G401.6 (cell line): Measurements from ENCODE around the gene GANAB.
"Not testable (repeated sequence)": the region's sequence is repeated elsewhere in the genome, so short reads cannot be mapped to it uniquely, and the experiment has no call there.

ENCODE experiments used
- FAIRE-seq: peaks from 2 replicates; lab custom pipeline; 2012; peaks lifted over from hg19 to GRCh38; lab: Jason Lieb, UNC

The GANAB gene

DNA sequence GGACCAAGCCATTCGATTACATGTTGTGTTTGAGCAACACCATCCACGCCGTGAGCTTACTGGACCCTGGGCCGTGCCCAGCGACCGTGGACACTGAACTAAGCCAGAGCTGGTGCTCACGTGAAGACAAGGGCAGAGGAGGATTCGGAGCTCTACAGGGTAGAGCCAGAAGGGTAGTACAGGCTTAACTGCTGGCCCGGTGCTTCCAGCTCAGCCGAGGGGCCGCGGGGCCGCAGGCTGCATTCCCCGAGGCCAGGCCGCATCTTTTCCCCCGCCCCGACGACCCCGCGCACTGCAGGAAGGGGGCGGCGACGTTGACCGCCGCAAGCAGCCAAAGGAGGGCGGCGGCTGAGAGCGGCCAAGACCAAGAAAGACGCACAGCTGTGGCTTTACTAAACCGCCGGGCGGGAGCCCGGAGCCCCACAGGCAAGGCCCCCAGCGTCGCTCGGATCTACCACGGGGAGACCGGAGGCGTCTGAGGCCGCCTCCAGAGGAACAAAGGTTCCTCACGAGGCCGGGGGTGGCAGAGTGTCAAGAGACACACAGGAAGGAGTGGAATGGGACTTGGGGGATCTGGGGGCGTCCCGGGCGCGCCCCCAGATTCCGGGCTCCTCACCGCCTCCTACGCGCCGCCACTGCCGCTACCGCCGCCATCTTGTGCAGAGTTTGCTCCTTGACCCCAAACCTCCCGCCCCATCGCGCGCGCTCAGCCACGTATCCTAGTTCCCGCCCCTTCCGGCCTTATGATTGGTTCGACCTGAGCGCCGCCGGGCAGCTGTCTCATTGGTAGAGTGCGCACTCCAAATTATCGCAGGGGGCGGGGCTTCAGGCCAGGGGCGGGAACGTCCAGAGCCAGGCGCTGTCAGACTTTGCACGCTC is at the start of gene GANAB:
Gene GANAB, minus strand, starts transcription at position 668 of the 879 bp plus-strand sequence. Its CDS starts 14 bp downstream, at position 654.
- peak; percentile 96 for FAIRE-seq

DNA sequence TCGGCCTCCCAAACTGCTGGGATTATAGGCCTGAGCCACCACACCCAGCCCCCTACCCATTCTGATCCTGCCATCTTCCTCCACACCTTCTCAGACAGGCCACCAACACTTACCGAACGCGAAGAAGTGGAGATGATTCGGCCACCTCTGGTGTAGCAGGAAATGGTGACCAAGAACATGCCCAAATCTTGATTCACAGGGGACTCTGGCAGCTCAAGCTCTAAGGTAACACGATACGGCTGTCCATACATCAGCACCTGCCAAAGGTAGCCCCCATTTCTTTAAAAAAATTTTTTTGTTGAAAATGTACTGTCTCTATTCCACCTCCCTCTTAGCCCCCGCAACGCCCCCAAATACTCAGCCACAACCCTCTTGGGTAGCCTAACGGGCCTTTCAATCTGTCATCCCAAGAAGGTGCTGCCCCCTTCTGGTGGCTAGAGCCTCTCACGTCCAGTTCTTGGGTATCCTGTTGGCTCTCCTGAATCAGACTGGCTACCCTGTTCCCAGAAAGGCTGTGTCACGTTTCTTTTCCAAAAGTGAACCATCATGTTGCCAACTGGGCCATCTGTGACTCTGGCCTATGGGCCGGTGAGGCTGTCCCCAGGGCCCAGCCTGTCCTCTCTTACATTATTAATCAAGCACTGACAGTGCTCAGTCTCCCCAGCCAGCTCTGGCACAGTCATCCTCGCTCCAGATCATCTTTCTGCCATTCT is 48.2 kb upstream of the GANAB start:
- FAIRE-seq = peak; percentile 53

DNA sequence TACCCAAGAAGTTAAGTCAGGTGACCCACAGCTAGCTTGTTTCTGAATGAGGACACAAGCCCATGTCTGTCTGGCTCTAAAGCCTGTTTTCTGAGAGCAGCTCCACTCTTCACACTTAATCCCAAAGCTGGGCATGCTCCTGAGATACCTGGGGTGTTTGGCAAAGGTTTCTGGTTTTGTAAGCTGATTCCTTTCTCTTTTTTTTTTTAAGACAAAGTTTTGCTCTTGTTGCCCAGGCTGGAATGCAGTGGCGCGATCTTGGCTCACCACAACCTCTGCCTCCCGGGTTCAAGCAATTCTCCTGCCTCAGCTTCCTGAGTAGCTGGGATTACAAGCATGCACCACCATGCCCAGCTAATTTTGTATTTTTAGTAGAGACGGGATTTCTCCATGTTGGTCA is 47.2 kb upstream of the GANAB start:
- FAIRE-seq = not testable (repeated sequence)

DNA sequence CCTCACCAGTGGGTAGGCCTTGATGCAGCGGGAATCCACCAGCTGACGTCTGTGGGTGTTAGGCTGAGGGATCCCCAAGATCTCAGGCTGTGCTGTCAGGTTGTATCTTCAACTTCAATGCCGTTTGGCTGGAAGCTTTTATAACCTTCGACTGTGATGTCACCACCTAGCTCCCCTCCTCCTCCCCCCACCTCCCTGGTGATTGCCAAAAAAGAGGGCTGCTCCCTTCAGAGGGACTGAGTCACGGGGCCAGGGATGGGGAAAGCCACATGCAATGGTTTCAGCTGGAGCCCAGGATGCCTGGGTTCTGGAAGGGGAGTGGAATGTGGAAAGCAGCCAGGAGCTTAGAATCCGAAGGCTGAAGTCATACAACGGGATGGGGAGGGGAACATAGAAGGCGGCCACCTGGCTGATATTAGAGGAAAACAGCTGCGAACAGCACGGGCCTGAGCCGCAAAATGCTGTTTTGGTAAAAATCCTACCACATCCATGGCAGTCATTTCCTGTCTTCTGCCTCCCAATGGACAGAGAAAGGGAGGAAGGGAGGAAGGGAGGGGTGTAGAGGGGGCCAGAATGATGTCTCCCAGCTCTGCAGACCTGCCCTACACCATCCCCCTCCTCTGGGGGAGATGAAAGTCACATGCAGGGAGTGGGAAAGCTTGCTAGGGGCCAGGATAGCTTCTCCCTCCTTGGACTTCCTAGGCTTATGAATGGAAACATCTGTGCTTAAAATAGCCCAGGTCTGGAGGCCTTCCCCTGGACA is 43.2 kb upstream of the GANAB start, which contains the start of gene LRRN4CL:
Gene LRRN4CL, minus strand, starts transcription at position 110 of the 763 bp plus-strand sequence. CDS start 1,022 bp downstream, outside the sequence.
- no peak for FAIRE-seq

DNA sequence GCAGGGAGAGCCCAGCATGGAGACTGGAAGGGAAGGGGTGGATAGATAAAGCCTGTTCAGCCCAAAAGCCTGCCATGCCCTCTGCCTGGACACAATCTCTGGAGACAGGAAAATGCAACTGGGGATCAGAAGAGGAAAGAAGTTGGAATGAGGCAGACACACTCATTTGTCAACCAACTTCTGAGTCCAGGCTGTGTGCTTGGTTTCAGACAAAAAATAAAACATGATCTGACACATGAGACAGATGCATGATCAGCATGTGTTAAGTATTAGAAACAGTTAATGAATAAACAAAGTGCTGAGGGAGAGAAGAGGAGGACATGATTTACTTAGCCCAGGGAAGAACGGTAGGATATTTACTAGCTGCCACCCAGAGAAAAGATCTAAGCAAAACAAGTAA is 42.1 kb upstream of the GANAB start:
- FAIRE-seq = no peak

DNA sequence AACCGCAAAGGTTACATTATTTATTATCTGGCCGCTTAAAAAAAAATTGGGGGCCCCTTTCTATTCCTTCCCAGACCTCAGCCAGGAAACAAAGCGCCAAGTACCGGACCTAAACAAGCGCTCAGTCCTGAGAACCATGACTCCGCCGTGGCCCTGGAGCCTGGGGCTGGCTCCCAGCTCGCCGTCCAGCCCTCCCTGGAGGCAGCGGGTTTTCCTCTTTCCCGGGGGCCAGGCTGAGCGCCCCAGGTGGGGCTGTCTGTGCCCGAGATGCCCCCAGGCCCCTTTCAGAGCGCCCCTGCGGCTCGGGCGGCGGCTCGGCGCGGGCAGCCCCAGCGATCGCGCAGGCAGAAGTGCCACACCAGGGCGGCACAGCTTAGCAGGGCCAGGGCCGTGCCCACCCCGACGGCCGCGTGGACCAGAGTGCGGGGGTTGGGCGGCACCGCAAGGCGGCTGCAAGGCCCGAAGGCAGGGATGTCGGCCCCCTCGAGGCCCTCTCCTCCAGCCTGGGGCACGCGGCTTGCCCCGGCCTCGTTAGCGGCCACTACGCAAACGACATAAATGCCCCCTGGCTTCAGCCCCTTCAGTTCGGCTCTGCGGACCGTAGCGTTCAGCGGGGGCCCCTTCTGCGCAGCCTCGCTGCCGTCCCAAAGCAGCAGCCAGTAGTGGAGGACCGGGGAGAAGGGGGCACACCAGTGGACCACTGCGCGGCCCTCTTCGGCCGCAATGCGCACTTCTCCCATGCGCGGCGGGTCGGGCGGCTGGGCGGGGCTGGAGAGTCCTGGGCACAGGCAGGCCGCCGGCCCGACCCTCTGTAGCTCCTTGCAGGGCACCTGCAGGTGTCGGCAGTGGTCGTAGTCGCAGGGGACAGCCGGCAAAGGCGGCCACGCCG is 41.3 kb upstream of the GANAB start:
- no peak for FAIRE-seq

DNA sequence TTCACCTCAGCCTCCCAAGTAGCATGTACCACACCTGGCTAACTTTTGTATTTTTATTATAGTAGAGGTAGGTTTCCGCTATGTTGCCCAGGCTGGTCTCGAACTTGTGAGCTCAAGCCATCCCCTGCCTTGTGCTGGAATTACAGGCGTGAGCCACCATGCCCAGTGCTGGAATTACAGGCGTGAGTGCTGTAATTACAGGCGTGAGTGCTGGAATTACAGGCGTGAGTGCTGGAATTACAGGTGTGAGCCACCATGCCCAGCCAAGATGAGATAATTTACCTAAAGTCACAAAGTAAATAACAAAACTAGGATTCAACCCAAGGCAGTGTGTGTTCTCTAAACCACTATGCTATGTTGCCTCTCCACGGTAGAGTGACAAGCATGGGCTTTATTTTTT is 36.1 kb upstream of the GANAB start:
- FAIRE-seq = no peak

DNA sequence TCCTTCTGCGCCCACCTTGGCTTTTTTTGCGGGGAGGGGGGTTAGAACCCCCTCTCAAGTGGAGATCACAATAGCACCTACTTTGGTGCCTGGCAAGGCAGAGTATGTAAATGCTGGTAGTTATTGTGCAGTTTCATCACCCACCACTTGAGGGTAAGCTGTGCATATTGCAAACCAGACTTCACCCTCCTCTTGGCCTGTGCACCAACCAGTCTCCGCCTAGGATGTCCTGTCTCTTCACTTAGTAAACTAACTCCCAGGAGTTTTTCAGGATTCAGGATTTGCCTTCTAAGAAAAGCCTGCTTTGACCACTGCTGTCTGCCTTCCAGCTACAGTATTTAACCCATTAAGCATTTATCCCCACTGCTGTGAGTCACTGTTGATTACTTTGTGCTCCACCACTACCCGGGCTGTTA is 34.4 kb upstream of the GANAB start:
- FAIRE-seq = peak; percentile 81

DNA sequence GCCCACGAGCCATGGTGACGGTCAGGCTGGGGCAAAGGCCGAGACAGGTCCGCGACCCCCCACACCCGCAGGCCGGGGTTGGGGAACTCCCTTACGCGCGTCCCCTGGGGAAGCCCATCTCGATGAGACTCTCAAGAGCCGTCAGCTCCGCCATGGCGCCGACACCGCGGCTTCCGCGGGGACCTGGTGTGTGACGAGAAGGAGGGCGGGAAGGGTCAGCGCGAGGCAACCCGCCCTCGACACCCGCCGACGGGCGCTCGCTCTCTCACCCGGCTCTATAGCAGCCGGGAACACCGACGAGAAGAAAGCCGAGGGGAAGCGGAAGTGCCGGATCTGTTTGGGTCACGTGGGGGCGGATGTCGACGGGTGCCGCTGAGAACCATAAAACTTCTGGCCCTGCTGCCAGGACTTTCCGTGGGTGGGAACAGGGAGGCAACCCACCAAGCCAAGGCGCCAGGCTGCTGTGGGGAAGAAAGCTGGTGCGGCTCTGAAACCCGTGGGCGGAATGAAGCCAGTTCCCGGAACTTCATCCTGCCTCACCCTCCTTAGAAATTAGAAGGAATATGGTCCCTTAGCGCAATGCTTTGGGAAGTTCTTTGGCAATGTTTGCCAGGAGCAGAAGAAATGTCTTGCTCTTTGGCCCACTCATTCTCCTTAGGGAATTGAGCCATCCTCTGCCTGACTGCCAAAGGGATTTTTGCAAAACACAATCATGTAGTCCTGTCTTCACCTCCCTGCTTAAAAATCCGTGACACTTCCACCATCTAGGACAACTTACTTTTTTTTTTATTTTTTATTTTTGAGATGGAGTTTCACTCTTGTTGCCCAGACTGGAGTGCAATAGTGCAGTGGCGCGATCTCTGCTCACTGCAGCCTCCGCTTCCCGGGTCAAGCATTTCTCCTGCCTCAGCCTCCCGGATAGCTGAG is 32.6 kb upstream of the GANAB start, which contains the start of gene UBXN1:
Gene UBXN1, minus strand, starts transcription at position 304 of the 927 bp plus-strand sequence. Its CDS starts 150 bp downstream, at position 154.
- no peak for FAIRE-seq

DNA sequence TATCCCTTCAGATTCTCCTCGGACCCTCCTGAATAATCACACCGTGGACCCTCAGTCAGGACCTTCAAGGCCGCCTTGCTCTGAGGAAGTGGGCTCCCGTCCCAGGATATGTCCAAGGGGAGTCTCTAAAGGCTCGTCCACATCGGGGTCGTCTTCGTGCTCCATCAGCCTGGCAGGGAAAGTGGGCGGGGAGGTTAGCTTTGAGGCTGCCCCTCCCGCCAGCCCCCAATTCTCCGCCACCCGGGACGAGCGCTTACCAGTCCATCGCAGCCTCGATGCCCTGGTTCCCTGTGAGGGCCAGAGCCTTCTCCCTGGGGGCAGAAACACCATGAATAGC is 32.0 kb upstream of the GANAB start:
- no peak for FAIRE-seq

DNA sequence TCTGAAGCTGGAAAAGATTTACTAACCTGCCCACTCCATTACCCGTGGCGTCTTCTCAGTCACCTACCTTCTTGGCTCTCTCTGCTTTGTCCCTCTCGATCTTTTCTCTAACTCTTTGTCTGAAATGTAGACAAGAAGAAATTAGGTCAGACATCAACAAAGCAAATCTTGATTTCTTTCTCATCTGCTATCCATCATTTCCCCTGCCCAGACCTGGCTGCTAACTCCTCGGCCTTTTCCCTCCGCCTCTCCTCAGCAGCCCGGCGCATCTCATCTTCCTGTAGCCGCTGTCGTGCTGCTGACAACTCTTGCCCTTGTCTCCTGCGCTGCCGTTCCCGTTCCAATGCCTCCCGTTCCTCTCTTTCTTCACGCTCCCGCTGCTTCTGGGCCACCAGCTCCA is 31.3 kb upstream of the GANAB start:
- FAIRE-seq = no peak

DNA sequence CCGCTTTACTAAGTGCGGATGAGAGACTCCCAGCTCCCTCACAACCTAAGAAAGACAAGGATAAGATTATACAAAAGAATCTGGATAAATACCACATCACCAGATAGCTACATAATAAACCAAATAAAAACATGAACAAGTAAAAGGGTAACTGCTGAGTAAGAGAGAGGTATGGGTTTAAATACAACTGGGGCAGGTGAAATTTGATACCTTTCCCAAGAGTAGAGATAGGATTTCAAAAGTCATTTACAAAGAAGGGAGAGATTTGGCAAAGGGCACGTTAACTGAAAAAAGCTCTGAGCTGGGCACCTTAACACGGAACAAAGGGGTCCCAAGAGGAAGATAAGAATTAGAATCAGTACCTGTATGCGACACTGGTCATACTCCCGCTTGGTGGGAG is 30.7 kb upstream of the GANAB start:
- no peak for FAIRE-seq

DNA sequence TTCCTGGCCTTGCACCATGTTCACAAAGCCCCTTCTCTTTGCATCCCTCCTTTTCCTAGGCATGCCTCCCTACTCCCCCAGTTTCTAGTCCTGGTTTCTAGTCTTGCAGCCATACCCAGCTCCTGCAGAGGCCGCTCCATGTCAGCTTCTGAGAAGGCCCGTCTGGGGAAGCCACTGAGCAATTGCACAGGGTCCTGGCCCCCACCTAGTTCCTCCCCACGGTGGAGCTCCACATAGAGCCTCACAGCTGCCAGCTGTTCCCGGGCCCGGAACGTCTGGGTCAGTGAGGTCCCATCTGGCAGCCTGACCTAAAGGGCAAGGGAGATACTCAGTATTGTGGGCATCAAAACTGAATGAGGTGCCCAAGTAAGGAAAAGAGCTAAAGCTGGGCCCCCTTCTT is 30.3 kb upstream of the GANAB start:
- FAIRE-seq = no peak

DNA sequence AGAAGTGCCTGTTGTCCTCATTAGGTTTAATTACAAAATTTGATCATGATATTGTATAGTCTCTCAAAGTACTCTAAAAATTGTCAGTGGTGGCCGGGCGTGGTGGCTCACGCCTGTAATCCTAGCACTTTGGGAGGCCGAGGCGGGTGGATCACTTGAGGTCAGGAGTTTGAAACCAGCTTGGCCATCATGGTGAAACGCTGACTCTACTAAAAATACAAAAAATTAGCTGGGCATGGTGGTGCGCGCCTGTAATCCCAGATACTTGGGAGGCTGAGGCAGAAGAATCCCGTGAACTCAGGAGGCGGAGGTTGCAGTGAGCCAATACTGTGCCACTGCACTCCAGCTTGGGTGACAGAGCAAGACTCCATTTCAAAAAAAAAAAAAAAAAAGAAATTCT is 29.0 kb upstream of the GANAB start:
- not testable (repeated sequence) for FAIRE-seq

DNA sequence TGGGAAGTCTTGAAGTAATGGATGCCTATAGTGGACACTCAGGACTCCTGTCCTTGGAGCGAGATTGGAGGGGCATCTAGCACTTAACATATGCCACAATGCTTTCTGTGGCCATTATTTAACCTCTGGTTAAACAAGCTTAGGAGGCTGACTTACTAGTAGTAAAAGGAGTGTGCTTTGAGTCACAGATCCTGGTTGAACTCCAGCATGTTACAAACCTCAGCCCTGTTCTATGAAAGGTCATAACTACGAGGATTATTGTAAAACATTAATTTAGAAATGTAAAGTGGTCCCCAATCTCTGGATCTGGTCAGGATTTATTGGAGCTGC is 26.7 kb upstream of the GANAB start:
- no peak for FAIRE-seq

DNA sequence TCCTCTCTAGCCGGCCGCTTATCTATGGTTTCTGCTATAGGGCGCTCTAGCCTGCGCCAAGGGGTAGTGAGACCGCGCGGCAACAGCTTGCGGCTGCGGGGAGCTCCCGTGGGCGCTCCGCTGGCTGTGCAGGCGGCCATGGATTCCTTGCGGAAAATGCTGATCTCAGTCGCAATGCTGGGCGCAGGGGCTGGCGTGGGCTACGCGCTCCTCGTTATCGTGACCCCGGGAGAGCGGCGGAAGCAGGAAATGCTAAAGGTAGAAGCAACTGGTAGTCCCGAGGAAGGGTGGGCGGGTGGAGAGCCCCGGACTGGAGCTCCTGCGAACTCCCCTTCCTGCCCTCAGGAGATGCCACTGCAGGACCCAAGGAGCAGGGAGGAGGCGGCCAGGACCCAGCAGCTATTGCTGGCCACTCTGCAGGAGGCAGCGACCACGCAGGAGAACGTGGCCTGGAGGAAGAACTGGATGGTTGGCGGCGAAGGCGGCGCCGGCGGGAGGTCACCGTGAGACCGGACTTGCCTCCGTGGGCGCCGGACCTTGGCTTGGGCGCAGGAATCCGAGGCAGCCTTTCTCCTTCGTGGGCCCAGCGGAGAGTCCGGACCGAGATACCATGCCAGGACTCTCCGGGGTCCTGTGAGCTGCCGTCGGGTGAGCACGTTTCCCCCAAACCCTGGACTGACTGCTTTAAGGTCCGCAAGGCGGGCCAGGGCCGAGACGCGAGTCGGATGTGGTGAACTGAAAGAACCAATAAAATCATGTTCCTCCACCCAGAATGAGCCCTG is 25.4 kb upstream of the GANAB start, which contains the start of the genes LBHD1 and UQCC3:
Gene LBHD1, minus strand, starts transcription at position 660 of the 782 bp plus-strand sequence. CDS start 2,236 bp downstream, outside the sequence.
Gene UQCC3, plus strand, starts transcription at position 66 of the 782 bp plus-strand sequence. Its CDS starts 73 bp downstream, at position 139.
- no peak for FAIRE-seq

DNA sequence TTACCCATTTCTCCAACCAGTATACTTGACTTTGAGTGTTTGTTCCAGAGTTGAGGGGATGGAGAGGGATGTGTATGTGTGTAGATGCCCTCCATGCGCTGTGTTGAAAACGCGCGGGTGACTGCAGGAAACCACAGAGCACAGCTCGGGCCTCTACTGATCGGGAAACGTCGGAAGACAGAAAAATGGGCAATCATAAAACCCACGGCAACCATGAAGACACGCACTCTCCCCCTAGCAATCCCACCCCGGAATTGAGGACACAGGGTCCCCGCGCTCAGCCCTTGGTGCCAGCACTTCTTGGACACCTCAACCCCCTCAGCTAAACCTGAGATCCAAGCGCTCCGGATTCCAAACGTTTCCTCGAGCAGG is 24.8 kb upstream of the GANAB start:
- FAIRE-seq = no peak

DNA sequence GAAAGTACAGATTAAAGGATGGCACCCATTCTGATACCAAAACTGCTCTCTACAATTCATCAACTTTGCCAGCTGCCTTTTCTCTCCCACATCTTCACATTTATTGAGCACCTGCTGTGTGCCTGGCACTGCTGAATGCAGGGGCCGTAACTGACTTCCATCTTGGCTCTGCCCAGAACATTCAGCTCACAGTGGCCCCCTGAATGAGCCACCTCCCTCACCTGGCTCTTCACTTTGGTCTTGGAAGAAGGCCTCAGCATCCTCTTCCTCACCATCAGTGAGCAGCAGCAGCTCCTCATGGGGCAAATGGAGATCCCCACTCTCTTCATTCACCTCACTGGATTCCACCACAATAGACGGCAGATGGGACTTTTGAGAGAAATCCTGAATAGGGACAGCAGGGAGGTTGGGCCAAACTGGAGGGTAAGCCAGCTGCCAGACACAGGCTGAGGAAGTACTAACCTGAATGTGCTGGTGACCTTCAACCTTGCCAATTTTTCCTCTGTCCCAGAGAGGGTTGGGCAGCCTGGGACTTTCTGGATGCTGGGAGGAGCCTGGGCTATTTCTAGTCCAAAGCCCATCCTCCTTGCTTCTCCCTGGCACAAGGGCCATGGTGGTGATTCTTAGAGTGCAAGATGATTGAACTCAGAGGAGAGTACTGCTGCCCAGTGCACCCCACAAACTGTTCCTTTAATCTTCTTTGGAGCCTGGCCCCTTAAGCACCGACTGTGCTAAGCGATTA is 23.2 kb upstream of the GANAB start:
- no peak for FAIRE-seq

DNA sequence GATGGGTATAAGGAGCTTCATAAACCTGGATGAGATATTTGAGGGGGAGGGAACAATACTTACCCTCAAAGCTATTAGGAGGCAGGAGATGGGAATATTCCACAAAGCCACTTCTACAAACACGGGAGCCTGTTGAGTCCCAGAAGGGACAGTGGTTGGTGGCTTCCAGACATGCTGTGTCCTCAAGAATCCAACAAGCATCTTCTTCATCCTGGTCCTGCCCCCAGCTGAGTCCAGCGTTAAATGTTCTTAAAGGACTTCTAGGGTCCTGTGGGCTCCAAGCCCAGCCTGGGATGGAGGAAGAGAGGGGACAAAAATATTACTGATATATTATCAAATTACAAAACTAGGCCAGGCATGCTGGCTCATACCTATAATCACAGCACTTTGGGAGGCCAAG is 21.0 kb upstream of the GANAB start:
- no peak for FAIRE-seq
